ENCODE data around the gene PIAS2. TPM values are rescaled to one million over a fixed set of nuclear protein-coding genes. Genes with fewer than 3 reads are reported as not detected.

PIAS2 gene
- total RNA-seq, 1 donor: 38.5 TPM

GRCh38 chr18:46789088-46789487, 128.2 kb downstream of the PIAS2 start:
- DNase-seq (ENCODE audit: low read depth): no peak
- no peak for TF ChIP-seq CTCF (IDR thresholded peaks at IDR 0.05; ENCODE audit: insufficient read depth, low read length)
- no peak overlapping the region for H3K4me3 ChIP-seq (ENCODE audit: low read depth, low read length)

- DNase-seq (ENCODE audit: low read depth): no peak
- no peak for TF ChIP-seq CTCF (IDR thresholded peaks at IDR 0.05; ENCODE audit: insufficient read depth, low read length)
- H3K4me3 ChIP-seq (ENCODE audit: low read depth, low read length): no peak overlapping the region
Observed at GRCh38 chr18:46787674-46788073, 129.6 kb downstream of the PIAS2 start.

GRCh38 chr18:46772357-46772756, 144.9 kb downstream of the PIAS2 start:
- H3K4me3 ChIP-seq (ENCODE audit: low read depth, low read length): no peak overlapping the region
- no peak for DNase-seq (ENCODE audit: low read depth)
- TF ChIP-seq CTCF (IDR thresholded peaks at IDR 0.05; ENCODE audit: insufficient read depth, low read length): no peak

GRCh38 chr18:46771141-46771540, 146.2 kb downstream of the PIAS2 start:
- no peak overlapping the region for H3K4me3 ChIP-seq (ENCODE audit: low read depth, low read length)
- no peak for DNase-seq (ENCODE audit: low read depth)
- no peak for TF ChIP-seq CTCF (IDR thresholded peaks at IDR 0.05; ENCODE audit: insufficient read depth, low read length)

GRCh38 chr18:46770708-46771107, 146.6 kb downstream of the PIAS2 start:
- no peak for DNase-seq (ENCODE audit: low read depth)
- H3K4me3 ChIP-seq (ENCODE audit: low read depth, low read length): no peak overlapping the region
- no peak for TF ChIP-seq CTCF (IDR thresholded peaks at IDR 0.05; ENCODE audit: insufficient read depth, low read length)

GRCh38 chr18:46768166-46768921, 149.0 kb downstream of the PIAS2 start:
- TF ChIP-seq CTCF (IDR thresholded peaks at IDR 0.05; ENCODE audit: insufficient read depth, low read length): no peak
- H3K4me3 ChIP-seq (ENCODE audit: low read depth, low read length): no peak overlapping the region
- DNase-seq (ENCODE audit: low read depth): no peak

- DNase-seq (ENCODE audit: low read depth): no peak
- TF ChIP-seq CTCF (IDR thresholded peaks at IDR 0.05; ENCODE audit: insufficient read depth, low read length): no peak
- no peak overlapping the region for H3K4me3 ChIP-seq (ENCODE audit: low read depth, low read length)
Observed at GRCh38 chr18:46767217-46767616, 150.1 kb downstream of the PIAS2 start.
